Measurements from ENCODE around the gene NCOA1. TPM values are rescaled to one million over a fixed set of nuclear protein-coding genes. Genes with fewer than 3 reads are reported as not detected.
"Not testable (repeated sequence)": the region's sequence is repeated elsewhere in the genome, so short reads cannot be mapped to it uniquely, and the experiment has no call there.

NCOA1 gene
- polyA plus RNA-seq, 6 donors from 2014 or later = 9.8 to 21.3 (median 12.6) TPM

GRCh38 chr2:24540011-24540477, 49.0 kb downstream of the NCOA1 start:
- no peak for DNase-seq
- Mint-ChIP-seq H3K4me3 (peak overlapping the region in 1 of 8 donors; percentile 45), H3K4me1 (peaks cover 37 to 53% (median 39%) of the 10 kb centered on the region in 3 donors), H3K27ac (peak overlapping the region in 1 of 6 donors; percentile 74), H3K9me3 (peaks cover 14 to 54% (median 22%) of the 10 kb centered on the region in 7 donors), H3K36me3 (peaks cover 32 to 43% of the 10 kb centered on the region in 2 donors), H3K27me3 (no peaks in the 10 kb centered on the region)
- ATAC-seq (ENCODE audit: low read depth in 2 of 2) = no peak

GRCh38 chr2:24541621-24542020, 50.6 kb downstream of the NCOA1 start:
- ATAC-seq (ENCODE audit: low read depth in 2 of 2) (no peak), DNase-seq (no peak)
- H3K36me3 Mint-ChIP-seq = peaks cover 30 to 32% of the 10 kb centered on the region in 2 donors
- H3K9me3 Mint-ChIP-seq = peaks cover 8 to 44% (median 17%) of the 10 kb centered on the region in 7 donors
- no peak overlapping the region for H3K4me3 Mint-ChIP-seq
- no peak overlapping the region for H3K27ac Mint-ChIP-seq
- peaks cover 34 to 46% (median 39%) of the 10 kb centered on the region in 3 donors for H3K4me1 Mint-ChIP-seq
- no peaks in the 10 kb centered on the region for H3K27me3 Mint-ChIP-seq

DNA sequence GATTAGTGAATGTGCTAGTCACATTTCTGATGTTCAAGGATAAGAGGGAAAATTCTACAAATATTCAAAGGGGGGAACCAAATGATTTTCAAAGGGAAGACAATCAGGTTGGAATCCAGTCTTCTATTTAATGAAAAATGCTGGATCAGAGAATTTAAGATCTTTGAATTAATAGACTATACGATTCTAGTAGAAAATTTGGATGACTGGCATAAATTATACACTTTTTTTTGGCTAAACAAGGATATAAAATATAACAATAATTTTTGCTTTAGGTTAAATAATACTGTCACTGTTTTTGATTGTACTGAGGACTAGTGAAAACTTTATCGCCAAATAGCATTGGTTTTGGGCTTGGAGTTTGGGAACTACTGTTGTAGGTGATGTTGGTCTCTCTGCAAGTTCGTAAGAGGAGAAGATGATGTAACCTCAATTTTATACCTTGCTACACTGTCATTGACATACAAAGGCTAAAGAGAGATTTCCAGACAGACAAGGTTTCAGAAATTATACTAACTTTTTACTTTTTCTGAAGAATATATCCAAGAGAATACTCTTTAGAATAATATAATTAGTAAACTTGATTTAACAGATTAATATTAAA, 51.3 kb downstream of the NCOA1 start:
- Mint-ChIP-seq H3K36me3 (peaks cover 30 to 32% of the 10 kb centered on the region in 2 donors), H3K27me3 (no peaks in the 10 kb centered on the region), H3K4me1 (peaks cover 31 to 41% (median 39%) of the 10 kb centered on the region in 3 donors), H3K27ac (no peak overlapping the region), H3K9me3 (peaks cover 7 to 44% (median 17%) of the 10 kb centered on the region in 7 donors), H3K4me3 (no peak overlapping the region)
- DNase-seq (no peak), ATAC-seq (ENCODE audit: low read depth in 2 of 2) (no peak)

- DNase-seq (no peak), ATAC-seq (ENCODE audit: low read depth in 2 of 2) (no peak)
- peaks cover 33 to 42% (median 41%) of the 10 kb centered on the region in 3 donors for H3K4me1 Mint-ChIP-seq
- no peaks in the 10 kb centered on the region for H3K27me3 Mint-ChIP-seq
- H3K9me3 Mint-ChIP-seq = peaks cover 5 to 47% (median 20%) of the 10 kb centered on the region in 7 donors
- H3K4me3 Mint-ChIP-seq = no peak overlapping the region
- peak overlapping the region in 1 of 6 donors; percentile 23 for H3K27ac Mint-ChIP-seq
- H3K36me3 Mint-ChIP-seq = peaks cover 30 to 36% of the 10 kb centered on the region in 2 donors
Observed at GRCh38 chr2:24543252-24543651, 52.2 kb downstream of the NCOA1 start.

GRCh38 chr2:24544456-24545115, 53.5 kb downstream of the NCOA1 start:
- H3K9me3 Mint-ChIP-seq = peaks cover 2 to 43% (median 22%) of the 10 kb centered on the region in 7 donors
- peaks cover 24 to 30% (median 28%) of the 10 kb centered on the region in 3 donors for H3K4me1 Mint-ChIP-seq
- no peaks in the 10 kb centered on the region for H3K27me3 Mint-ChIP-seq
- DNase-seq = no peak
- H3K4me3 Mint-ChIP-seq = no peak overlapping the region
- H3K27ac Mint-ChIP-seq = no peak overlapping the region
- ATAC-seq (ENCODE audit: low read depth in 2 of 2) = no peak
- H3K36me3 Mint-ChIP-seq = peaks cover 31 to 32% of the 10 kb centered on the region in 2 donors

GRCh38 chr2:24546669-24547068, 55.6 kb downstream of the NCOA1 start:
- no peak for DNase-seq
- no peak for ATAC-seq (ENCODE audit: low read depth in 2 of 2)
- Mint-ChIP-seq H3K4me1 (peaks cover 16 to 29% (median 23%) of the 10 kb centered on the region in 3 donors), H3K27ac (no peak overlapping the region), H3K36me3 (peaks cover 29 to 30% of the 10 kb centered on the region in 2 donors), H3K27me3 (no peaks in the 10 kb centered on the region), H3K4me3 (no peak overlapping the region), H3K9me3 (peaks cover 2 to 50% (median 24%) of the 10 kb centered on the region in 7 donors)

- peaks cover 23 to 24% of the 10 kb centered on the region in 2 donors for H3K36me3 Mint-ChIP-seq
- no peak overlapping the region for H3K4me3 Mint-ChIP-seq
- ATAC-seq (ENCODE audit: low read depth in 2 of 2) = no peak
- H3K4me1 Mint-ChIP-seq = peaks cover 17 to 26% (median 19%) of the 10 kb centered on the region in 3 donors
- peaks cover 2 to 37% (median 18%) of the 10 kb centered on the region in 7 donors for H3K9me3 Mint-ChIP-seq
- no peak for DNase-seq
- no peaks in the 10 kb centered on the region for H3K27me3 Mint-ChIP-seq
- H3K27ac Mint-ChIP-seq = peak overlapping the region in 1 of 6 donors; percentile 74
Observed at GRCh38 chr2:24548058-24548457, 57.0 kb downstream of the NCOA1 start.

DNA sequence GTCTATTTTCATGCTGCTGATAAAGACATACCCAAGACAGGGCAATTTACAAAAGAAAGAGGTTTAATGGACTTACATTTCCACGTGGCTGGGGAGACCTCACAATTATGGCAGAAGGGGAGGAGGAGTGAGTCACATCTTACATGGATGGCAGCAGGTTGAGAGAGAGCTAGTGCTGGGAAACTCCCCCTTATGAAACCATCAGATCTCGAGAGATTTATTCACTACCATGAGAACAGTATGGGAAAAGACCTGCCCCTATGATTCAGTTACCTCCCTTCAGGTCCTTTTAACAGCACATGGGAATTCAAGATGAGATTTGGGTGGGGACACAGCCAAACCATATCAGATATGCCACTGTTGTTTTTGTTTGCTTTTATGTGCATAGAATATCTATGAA, 59.2 kb downstream of the NCOA1 start:
- Mint-ChIP-seq H3K36me3 (peaks cover 10 to 18% of the 10 kb centered on the region in 2 donors), H3K4me1 (peaks cover 5 to 22% (median 9%) of the 10 kb centered on the region in 3 donors), H3K27ac (peak overlapping the region in 2 of 6 donors; percentile 6 to 13), H3K9me3 (peaks cover 1 to 27% (median 11%) of the 10 kb centered on the region in 7 donors)
- not testable (repeated sequence) for H3K27me3 Mint-ChIP-seq; ATAC-seq (ENCODE audit: low read depth in 2 of 2); H3K4me3 Mint-ChIP-seq; DNase-seq

DNA sequence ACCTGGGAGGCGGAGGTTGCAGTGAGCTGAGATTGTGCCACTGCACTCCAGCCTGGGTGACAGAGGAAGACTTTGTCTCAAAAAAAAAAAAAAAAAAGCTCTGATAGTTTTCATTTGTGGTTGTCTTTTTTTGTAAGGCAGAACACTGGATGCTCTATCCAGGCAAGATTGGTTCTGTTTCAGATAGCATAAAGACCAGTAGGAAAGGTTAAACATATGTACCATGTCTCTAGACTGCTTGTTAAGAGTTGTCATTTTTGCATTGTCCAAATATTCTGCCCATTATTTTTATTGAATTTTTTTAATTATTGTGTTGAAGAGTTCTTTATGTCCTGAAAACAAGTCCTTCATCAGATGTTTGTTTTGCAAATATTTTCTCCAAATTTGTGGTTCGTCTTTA, 60.0 kb downstream of the NCOA1 start:
- DNase-seq (no peak), ATAC-seq (ENCODE audit: low read depth in 2 of 2) (no peak)
- no peaks in the 10 kb centered on the region for H3K27me3 Mint-ChIP-seq
- H3K4me1 Mint-ChIP-seq = peaks cover 5 to 22% (median 12%) of the 10 kb centered on the region in 3 donors
- H3K27ac Mint-ChIP-seq = no peak overlapping the region
- peaks cover 14 to 25% of the 10 kb centered on the region in 2 donors for H3K36me3 Mint-ChIP-seq
- H3K9me3 Mint-ChIP-seq = peaks cover 3 to 31% (median 10%) of the 10 kb centered on the region in 7 donors
- H3K4me3 Mint-ChIP-seq = no peak overlapping the region

- peaks cover 12 to 29% (median 21%) of the 10 kb centered on the region in 3 donors for H3K4me1 Mint-ChIP-seq
- H3K9me3 Mint-ChIP-seq = peaks cover 7 to 33% (median 13%) of the 10 kb centered on the region in 7 donors
- H3K4me3 Mint-ChIP-seq = no peak overlapping the region
- ATAC-seq (ENCODE audit: low read depth in 2 of 2) = no peak
- no peak overlapping the region for H3K27ac Mint-ChIP-seq
- no peak for DNase-seq
- H3K36me3 Mint-ChIP-seq = peaks cover 23 to 36% of the 10 kb centered on the region in 2 donors
- H3K27me3 Mint-ChIP-seq = no peaks in the 10 kb centered on the region
Observed at GRCh38 chr2:24552836-24553235, 61.8 kb downstream of the NCOA1 start.

- peaks cover 19 to 30% of the 10 kb centered on the region in 2 donors for H3K36me3 Mint-ChIP-seq
- H3K27me3 Mint-ChIP-seq = no peaks in the 10 kb centered on the region
Observed at GRCh38 chr2:24558781-24559472, 67.9 kb downstream of the NCOA1 start.

DNA sequence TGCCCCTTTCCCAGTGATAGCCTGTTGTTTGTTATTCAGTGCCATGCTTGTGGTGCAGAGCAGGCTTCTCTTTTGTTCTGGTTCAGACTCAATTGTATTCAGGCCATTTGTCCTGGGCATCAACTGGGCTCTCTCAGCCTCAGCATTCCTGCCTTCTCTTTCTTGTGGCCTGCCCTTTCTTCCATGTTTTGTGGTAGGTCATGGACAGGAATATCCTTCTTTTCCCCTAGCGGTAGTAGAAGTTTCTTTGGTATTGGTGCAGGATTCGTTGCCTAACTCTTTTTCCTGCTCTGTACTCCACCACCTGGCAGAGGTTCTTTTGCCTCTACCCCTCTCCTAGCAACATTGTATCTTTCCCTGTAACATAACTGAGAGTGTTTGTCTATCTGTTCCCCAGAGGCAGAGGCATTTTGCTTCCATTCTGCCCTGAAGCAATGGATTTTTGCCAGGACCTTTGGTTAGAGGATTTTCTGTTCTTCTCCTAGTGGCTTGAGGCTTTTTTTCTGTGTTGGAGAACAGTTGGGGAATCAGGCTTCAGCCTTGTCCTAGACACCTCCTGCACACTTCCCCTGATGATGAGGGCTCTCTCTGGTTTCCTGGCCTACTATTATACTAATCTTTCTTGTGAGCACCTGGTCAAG, 68.5 kb downstream of the NCOA1 start:
- Mint-ChIP-seq H3K27ac (peak overlapping the region in 4 of 6 donors; percentile 7 to 82 (median 24)), H3K4me3 (peak overlapping the region in 1 of 8 donors; percentile 17), H3K36me3 (peaks cover 19 to 31% of the 10 kb centered on the region in 2 donors), H3K9me3 (peaks cover 2 to 21% (median 8%) of the 10 kb centered on the region in 7 donors), H3K27me3 (no peaks in the 10 kb centered on the region), H3K4me1 (peaks cover 28 to 41% (median 29%) of the 10 kb centered on the region in 3 donors)
- ATAC-seq (ENCODE audit: low read depth in 2 of 2) = no peak
- DNase-seq = no peak

More at GRCh38 chr2:24558781-24559472, 67.9 kb downstream of the NCOA1 start:
- H3K4me3 Mint-ChIP-seq = peak overlapping the region in 1 of 8 donors; percentile 44
- peaks cover 3 to 21% (median 8%) of the 10 kb centered on the region in 7 donors for H3K9me3 Mint-ChIP-seq
- peaks cover 29 to 41% (median 31%) of the 10 kb centered on the region in 3 donors for H3K4me1 Mint-ChIP-seq
- DNase-seq = no peak
- ATAC-seq (ENCODE audit: low read depth in 2 of 2) = no peak
- H3K27ac Mint-ChIP-seq = peak overlapping the region in 1 of 6 donors; percentile 7

GRCh38 chr2:24565537-24565936, 74.5 kb downstream of the NCOA1 start:
- Mint-ChIP-seq H3K36me3 (peaks cover 12 to 23% of the 10 kb centered on the region in 2 donors), H3K4me1 (peaks cover 0 to 7% (median 7%) of the 10 kb centered on the region in 3 donors), H3K27ac (no peak overlapping the region), H3K9me3 (peaks cover 0 to 14% (median 6%) of the 10 kb centered on the region in 7 donors), H3K27me3 (no peaks in the 10 kb centered on the region), H3K4me3 (no peak overlapping the region)
- ATAC-seq (ENCODE audit: low read depth in 2 of 2) (no peak), DNase-seq (no peak)

Measured in naive B cell (primary cell).